Central memory CD8-positive, alpha-beta T cell (primary cell): ENCODE data around the gene POLE.
A peak's percentile ranks its signal among the peaks of the same experiment; 100 is the strongest.

Experiments
- ATAC-seq: fragments of 150-1000 bp; cut with Tn5 transposase; replicated peaks from 2 replicates; pipeline ENCODE4 v1.10.0; 2022; ENCODE audit warnings: mild to moderate bottlenecking, moderate FRiP score, moderate number of reproducible peaks; ENCODE audit not compliant: poor library complexity, severe bottlenecking; ENCODE audit errors: extremely low read depth
- DNase-seq, 2 donors: peaks; one replicate each; pipeline ENCODE4 v3.0.0; 2021; ENCODE audit warnings: low spot score in 2 of 2
- H3K27ac Mint-ChIP-seq: one replicate; pipeline ENCODE4 v1.8.0; 2022; ENCODE audit warnings: low read depth, mild to moderate bottlenecking, moderate library complexity, mixed read lengths
- H3K27me3 Mint-ChIP-seq: one replicate; pipeline ENCODE4 v1.8.0; 2022; ENCODE audit warnings: mixed read lengths
- H3K36me3 Mint-ChIP-seq: one replicate; pipeline ENCODE4 v1.8.0; 2022; ENCODE audit warnings: mild to moderate bottlenecking, moderate library complexity, mixed read lengths; ENCODE audit not compliant: insufficient read depth
- H3K4me1 Mint-ChIP-seq: one replicate; pipeline ENCODE4 v1.8.0; 2022; ENCODE audit warnings: mixed read lengths
- H3K4me3 Mint-ChIP-seq: one replicate; pipeline ENCODE4 v1.8.0; 2022; ENCODE audit warnings: mild to moderate bottlenecking, moderate library complexity, mixed read lengths
- H3K9me3 Mint-ChIP-seq: one replicate; pipeline ENCODE4 v1.8.0; 2022; ENCODE audit warnings: mixed read lengths

The POLE gene

GRCh38 chr12:132690112-132690511 is 3.0 kb upstream of the POLE start:
- DNase-seq (no peak), ATAC-seq (no peak)
- Mint-ChIP-seq H3K36me3 (peaks cover 9% of the 10 kb centered on the region), H3K9me3 (no peaks in the 10 kb centered on the region), H3K4me3 (peak overlapping the region; percentile 62), H3K27me3 (no peaks in the 10 kb centered on the region), H3K27ac (no peak overlapping the region), H3K4me1 (peaks cover 16% of the 10 kb centered on the region)

DNA sequence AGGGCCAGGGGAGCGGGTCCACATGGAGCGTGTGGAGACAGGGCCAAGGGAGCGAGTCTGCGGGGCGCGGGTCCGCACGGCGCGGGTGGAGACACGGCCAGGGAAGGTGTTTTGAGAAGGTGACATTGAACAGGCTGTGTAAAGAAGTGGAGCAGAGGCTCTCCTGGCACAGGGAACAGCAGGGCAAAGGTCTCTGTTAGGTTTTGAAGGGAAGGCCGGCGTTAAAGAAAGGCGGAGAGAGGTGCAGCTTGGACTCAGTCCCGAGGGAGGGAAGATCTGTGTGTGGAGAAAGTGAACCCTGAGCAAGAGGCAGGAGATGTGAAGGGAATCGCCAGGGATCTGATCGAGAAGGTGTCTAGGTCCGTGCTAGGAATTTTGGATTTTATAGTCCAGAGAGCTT is 2.1 kb upstream of the POLE start:
- H3K4me3 Mint-ChIP-seq = peak overlapping the region; percentile 62
- peaks cover 18% of the 10 kb centered on the region for H3K4me1 Mint-ChIP-seq
- H3K27ac Mint-ChIP-seq = no peak overlapping the region
- H3K9me3 Mint-ChIP-seq = no peaks in the 10 kb centered on the region
- peaks cover 9% of the 10 kb centered on the region for H3K36me3 Mint-ChIP-seq
- H3K27me3 Mint-ChIP-seq = no peaks in the 10 kb centered on the region
- DNase-seq (no peak), ATAC-seq (no peak)

DNA sequence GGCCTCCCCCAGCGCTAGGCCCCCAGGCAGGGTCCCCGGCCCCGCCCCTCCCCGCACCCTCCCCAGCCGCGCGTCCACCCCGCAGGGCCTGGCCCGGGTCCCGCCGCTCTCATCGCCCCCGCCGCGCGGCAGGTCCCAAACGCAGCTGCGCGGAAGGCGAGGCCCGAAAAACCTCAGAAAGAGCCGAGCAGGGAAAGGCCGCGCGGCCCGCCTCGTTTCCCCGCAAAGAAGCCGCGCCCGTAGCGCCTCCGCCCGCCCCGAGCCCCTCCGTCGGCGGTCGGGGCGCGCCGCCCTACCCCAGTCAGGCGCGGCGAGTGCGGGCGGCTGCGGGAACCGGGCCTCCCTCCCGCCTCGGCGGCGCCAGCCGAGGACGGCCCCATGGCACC is 324 bp downstream of the POLE start:
- Mint-ChIP-seq H3K27ac (peak overlapping the region; percentile 41), H3K4me3 (peak overlapping the region; percentile 80), H3K9me3 (no peaks in the 10 kb centered on the region), H3K27me3 (no peaks in the 10 kb centered on the region), H3K4me1 (peaks cover 18% of the 10 kb centered on the region), H3K36me3 (peaks cover 9% of the 10 kb centered on the region)
- DNase-seq (no peak), ATAC-seq (peak; percentile 40)

GRCh38 chr12:132685400-132685799 is 1.7 kb downstream of the POLE start:
- Mint-ChIP-seq H3K4me3 (peak overlapping the region; percentile 31), H3K9me3 (no peaks in the 10 kb centered on the region), H3K36me3 (peaks cover 9% of the 10 kb centered on the region), H3K4me1 (peaks cover 24% of the 10 kb centered on the region), H3K27me3 (no peaks in the 10 kb centered on the region), H3K27ac (no peak overlapping the region)
- ATAC-seq (no peak), DNase-seq (no peak)

DNA sequence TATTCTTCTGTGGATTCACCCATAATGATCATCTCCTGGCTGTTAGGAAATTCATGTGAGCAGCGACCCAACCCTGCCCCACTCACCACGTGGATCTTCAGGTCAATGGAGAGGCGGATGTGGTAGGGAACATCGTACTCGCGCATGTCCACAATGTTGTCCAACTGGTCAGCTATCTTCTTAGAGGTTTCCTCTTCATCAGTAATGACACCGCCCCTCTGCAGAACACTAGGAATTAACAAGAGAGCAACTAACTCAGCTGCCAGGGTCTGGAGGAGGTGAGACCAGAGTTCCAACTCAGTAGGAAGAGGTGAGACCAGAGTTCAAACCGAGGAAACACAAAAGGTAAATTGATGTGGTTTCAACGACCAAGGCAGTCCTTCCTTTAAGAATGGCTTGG is 9.7 kb downstream of the POLE start:
- no peaks in the 10 kb centered on the region for H3K9me3 Mint-ChIP-seq
- H3K4me1 Mint-ChIP-seq = peaks cover 17% of the 10 kb centered on the region
- DNase-seq (no peak), ATAC-seq (no peak)
- H3K27ac Mint-ChIP-seq = no peak overlapping the region
- no peak overlapping the region for H3K4me3 Mint-ChIP-seq
- H3K36me3 Mint-ChIP-seq = peaks cover 22% of the 10 kb centered on the region
- H3K27me3 Mint-ChIP-seq = no peaks in the 10 kb centered on the region

DNA sequence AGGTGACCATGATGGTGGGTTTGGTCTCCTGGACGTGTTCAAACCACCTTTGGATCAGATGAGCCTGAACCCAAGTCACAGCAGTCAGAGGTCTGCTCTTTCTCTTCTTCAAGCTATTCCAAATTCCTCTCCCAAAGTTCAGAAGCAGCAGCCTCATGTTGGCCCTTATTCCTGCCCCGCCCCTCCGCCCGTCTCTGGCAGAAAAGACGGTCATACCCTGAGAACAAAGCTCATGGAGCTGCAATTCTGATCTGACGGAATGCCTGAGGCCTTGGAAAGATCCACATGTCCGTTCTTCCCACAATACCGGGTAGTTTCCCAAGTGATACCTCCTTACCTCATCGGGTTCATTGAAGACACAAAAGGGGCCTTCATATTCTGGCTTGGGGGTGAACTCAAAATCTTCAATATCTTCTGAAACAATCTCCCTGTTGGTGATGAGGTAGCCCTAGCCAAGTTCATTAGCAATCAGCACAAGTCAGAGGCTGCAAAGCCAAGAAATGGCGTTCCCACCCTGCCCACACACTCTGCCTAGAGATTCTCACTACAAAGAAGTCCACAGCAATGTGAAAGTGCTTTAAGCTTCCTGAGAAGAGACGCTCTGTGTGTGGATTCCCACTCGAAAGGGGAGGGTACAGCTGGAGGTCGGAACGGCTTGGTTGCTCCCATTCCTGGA is 11.2 kb downstream of the POLE start:
- no peak for ATAC-seq
- no peak overlapping the region for H3K4me3 Mint-ChIP-seq
- peaks cover 25% of the 10 kb centered on the region for H3K36me3 Mint-ChIP-seq
- no peak for DNase-seq
- H3K9me3 Mint-ChIP-seq = no peaks in the 10 kb centered on the region
- H3K27ac Mint-ChIP-seq = no peak overlapping the region
- H3K27me3 Mint-ChIP-seq = no peaks in the 10 kb centered on the region
- H3K4me1 Mint-ChIP-seq = peaks cover 21% of the 10 kb centered on the region

DNA sequence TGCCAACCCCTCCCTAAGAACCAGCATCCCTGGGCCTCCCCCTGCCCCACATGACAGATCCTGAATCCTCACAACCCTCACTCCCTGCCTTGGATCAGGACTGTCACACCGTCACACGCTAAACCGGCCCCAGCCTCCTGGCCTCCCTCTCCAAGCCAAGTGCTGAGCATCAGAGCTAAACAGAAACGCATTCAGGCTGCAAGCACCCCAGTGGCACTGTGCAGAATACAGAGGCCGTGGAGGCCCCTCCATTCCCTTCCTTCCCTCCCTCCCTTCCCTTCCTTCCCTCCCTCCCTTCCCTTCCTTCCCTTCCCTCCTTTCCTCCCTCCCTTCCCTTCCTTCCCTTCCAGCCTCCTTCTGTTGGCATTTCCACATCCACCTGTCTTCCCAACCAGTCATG is 12.6 kb downstream of the POLE start:
- ATAC-seq = no peak
- Mint-ChIP-seq H3K27me3 (no peaks in the 10 kb centered on the region), H3K27ac (no peak overlapping the region), H3K4me3 (no peak overlapping the region), H3K4me1 (peaks cover 10% of the 10 kb centered on the region), H3K36me3 (peaks cover 22% of the 10 kb centered on the region), H3K9me3 (no peaks in the 10 kb centered on the region)
- DNase-seq = no peak

GRCh38 chr12:132673288-132674179 is 13.6 kb downstream of the POLE start:
- peaks cover 26% of the 10 kb centered on the region for H3K36me3 Mint-ChIP-seq
- no peaks in the 10 kb centered on the region for H3K27me3 Mint-ChIP-seq
- H3K4me3 Mint-ChIP-seq = no peak overlapping the region
- H3K27ac Mint-ChIP-seq = no peak overlapping the region
- H3K4me1 Mint-ChIP-seq = peaks cover 10% of the 10 kb centered on the region
- no peaks in the 10 kb centered on the region for H3K9me3 Mint-ChIP-seq
- no peak for DNase-seq
- no peak for ATAC-seq

DNA sequence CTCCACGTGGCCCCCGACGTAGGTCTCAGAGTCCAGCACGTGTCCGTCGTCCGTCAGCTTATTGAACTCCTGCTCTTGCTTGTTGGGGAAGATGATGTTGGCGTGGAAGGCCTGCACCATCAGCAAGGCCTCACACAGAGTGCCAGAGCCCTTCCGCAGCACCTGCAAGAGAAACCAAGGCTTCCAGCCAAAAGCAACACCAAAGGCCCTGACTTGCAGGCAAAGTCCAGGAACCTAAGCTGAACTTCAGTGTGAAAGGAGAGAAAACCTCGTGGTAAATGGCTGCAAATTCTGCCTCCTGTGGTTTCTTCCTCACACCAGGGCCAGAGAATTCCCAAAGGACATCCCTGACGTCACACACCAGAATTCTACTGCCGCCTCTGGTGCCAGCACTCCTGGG is 14.5 kb downstream of the POLE start:
- ATAC-seq (no peak), DNase-seq (no peak)
- peaks cover 31% of the 10 kb centered on the region for H3K36me3 Mint-ChIP-seq
- peaks cover 10% of the 10 kb centered on the region for H3K4me1 Mint-ChIP-seq
- H3K4me3 Mint-ChIP-seq = no peak overlapping the region
- H3K27ac Mint-ChIP-seq = no peak overlapping the region
- no peaks in the 10 kb centered on the region for H3K27me3 Mint-ChIP-seq
- H3K9me3 Mint-ChIP-seq = no peaks in the 10 kb centered on the region

DNA sequence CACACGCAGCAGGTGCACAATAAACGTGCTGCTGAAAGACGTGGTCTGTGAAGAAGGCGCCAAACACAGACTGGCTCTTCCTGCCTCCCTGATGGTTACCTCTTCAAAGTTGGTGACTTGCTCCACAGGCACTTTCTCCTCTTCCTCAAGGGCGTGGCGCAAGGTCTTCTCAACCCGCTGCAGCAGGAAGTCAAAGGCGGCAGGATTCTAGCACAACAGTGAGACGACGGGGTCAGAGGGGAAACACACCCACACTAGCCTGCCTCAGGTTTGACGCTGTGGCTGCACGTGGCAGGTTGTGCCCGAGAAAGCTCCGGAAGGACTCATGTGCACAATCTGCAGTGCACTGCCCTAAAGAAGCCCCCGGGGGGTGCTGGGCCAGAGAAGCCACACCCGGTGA is 15.0 kb downstream of the POLE start:
- no peaks in the 10 kb centered on the region for H3K27me3 Mint-ChIP-seq
- H3K4me1 Mint-ChIP-seq = peaks cover 10% of the 10 kb centered on the region
- no peak overlapping the region for H3K4me3 Mint-ChIP-seq
- H3K9me3 Mint-ChIP-seq = no peaks in the 10 kb centered on the region
- no peak for ATAC-seq
- peaks cover 29% of the 10 kb centered on the region for H3K36me3 Mint-ChIP-seq
- H3K27ac Mint-ChIP-seq = peak overlapping the region; percentile 54
- DNase-seq = no peak

- H3K36me3 Mint-ChIP-seq = peaks cover 22% of the 10 kb centered on the region
- no peak for ATAC-seq
- H3K27me3 Mint-ChIP-seq = no peaks in the 10 kb centered on the region
- H3K4me1 Mint-ChIP-seq = peaks cover 10% of the 10 kb centered on the region
- H3K4me3 Mint-ChIP-seq = no peak overlapping the region
- H3K9me3 Mint-ChIP-seq = no peaks in the 10 kb centered on the region
- H3K27ac Mint-ChIP-seq = no peak overlapping the region
- DNase-seq = no peak
Observed at GRCh38 chr12:132669166-132669879, 17.8 kb downstream of the POLE start.

DNA sequence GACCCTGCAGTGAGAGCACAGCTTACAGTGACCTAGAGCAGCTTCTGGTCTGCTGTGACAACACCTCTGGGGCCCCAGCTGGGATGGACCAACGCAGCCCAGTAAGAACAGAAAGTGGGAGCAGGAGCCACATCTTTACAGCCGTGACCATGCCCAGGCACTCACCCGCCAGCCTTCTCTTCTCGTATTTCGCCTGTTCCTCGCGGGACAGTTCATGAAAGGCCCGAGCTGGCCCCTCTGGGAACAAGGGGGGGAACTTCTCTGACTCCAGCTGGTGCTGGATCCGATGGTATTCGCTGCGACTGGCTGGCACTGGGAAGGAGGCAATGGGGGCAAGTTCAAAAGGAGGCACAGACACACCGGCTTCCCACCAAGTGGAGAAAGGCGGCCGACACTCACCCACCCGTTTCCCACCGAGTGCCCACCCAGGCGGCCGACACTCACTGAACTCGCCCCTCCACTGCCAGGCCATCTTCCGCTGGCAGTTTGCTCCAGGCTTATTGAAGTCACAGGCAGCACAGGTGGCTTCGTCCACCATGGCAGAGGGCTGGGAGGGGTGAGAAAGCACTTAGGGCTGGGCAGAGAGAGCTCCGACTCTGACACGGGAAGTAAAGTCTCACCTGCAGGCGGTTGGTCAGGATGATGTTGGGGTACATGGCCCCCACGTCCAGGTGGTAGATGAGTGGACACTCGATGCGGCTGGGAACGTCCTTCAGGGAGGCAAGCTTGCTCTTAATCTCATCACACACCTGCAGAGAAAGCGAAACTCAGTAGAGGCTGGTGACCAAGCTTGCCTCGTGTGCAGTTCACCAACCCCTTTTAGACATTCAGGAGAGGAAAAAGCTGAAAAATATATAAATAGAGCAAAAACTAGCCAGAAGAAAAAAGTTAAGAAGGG is 18.7 kb downstream of the POLE start:
- Mint-ChIP-seq H3K27me3 (no peaks in the 10 kb centered on the region), H3K9me3 (no peaks in the 10 kb centered on the region), H3K4me3 (no peak overlapping the region), H3K4me1 (peaks cover 10% of the 10 kb centered on the region), H3K36me3 (peaks cover 26% of the 10 kb centered on the region), H3K27ac (no peak overlapping the region)
- DNase-seq (no peak), ATAC-seq (no peak)
